CD4-positive, alpha-beta T cell (primary cell): Measurements from ENCODE around the gene ABCG2. TPM values are rescaled to one million over a fixed set of nuclear protein-coding genes. Genes with fewer than 3 reads are reported as not detected.

Source experiments
- ATAC-seq: fragments of 200-7000 bp; cut with Tn5 transposase; one replicate; pipeline ENCODE4 v1.10.0; 2022; ENCODE audit warnings: mild to moderate bottlenecking; ENCODE audit not compliant: poor library complexity
- CTCF ChIA-PET: fragments of 350-600 bp; sonication (Branson Sonifier 250); formaldehyde crosslinking; loops from one replicate; lab custom pipeline; 2021; ENCODE audit warnings: antibody characterized with exemption, inconsistent platforms; lab: Charles Lee
- POLR2A ChIA-PET: fragments of 350-600 bp; sonication (Branson Sonifier 250); formaldehyde crosslinking; loops from one replicate; lab custom pipeline; 2021; ENCODE audit warnings: antibody characterized with exemption, inconsistent platforms; lab: Charles Lee
- DNase-seq, 14 experiments: peaks; one replicate each; pipeline ENCODE4 v3.0.0-alpha.2; 2013 to 2020; ENCODE audit warnings: mixed read lengths in 2 of 14
- H3K27ac ChIP-seq, 2 donors: one replicate each; pipeline versions ENCODE4 v1.5.1 to v1.7.0; 2013; ENCODE audit warnings: low read length in 2 of 2, low read depth in 1 of 2, mild to moderate bottlenecking in 1 of 2
- H3K27me3 ChIP-seq, 2 experiments: 1 replicate in 1 of 2; 2 replicates in 1 of 2; pipeline versions ENCODE4 v1.6.1 to v1.7.0; 2013; ENCODE audit warnings: low read length in 2 of 2, control low read depth in 1 of 2, mild to moderate bottlenecking in 1 of 2, moderate library complexity in 1 of 2; ENCODE audit not compliant: insufficient read depth in 2 of 2, control insufficient read depth in 1 of 2
- H3K36me3 ChIP-seq: one replicate; pipeline ENCODE4 v1.6.1; 2013; ENCODE audit warnings: low read length, control low read depth; ENCODE audit not compliant: insufficient read depth
- H3K4me1 ChIP-seq: one replicate; pipeline ENCODE4 v1.6.1; 2013; ENCODE audit warnings: low read length, control low read depth; ENCODE audit not compliant: insufficient read depth
- H3K4me3 ChIP-seq: one replicate; pipeline ENCODE4 v1.5.1; 2013; ENCODE audit warnings: mild to moderate bottlenecking, low read length, moderate library complexity
- H3K9me3 ChIP-seq, 2 experiments: 1 replicate in 1 of 2; 2 replicates in 1 of 2; pipeline versions ENCODE4 v1.6.1 to v1.7.0; 2013; ENCODE audit warnings: low read length in 2 of 2, mild to moderate bottlenecking in 2 of 2, control low read depth in 1 of 2, moderate library complexity in 1 of 2; ENCODE audit not compliant: control insufficient read depth in 1 of 2, insufficient read depth in 1 of 2
- H3K27ac Mint-ChIP-seq: one replicate; pipeline ENCODE4 v1.8.0; 2020; ENCODE audit warnings: mixed read lengths
- H3K27me3 Mint-ChIP-seq: one replicate; pipeline ENCODE4 v1.8.0; 2021; ENCODE audit warnings: mixed read lengths
- H3K36me3 Mint-ChIP-seq: one replicate; pipeline ENCODE4 v1.8.0; 2021; ENCODE audit warnings: low read depth, mixed read lengths
- H3K4me1 Mint-ChIP-seq: one replicate; pipeline ENCODE4 v1.8.0; 2021; ENCODE audit warnings: low read depth, mixed read lengths
- H3K4me3 Mint-ChIP-seq: one replicate; pipeline ENCODE4 v1.8.0; 2020; ENCODE audit warnings: mild to moderate bottlenecking, mixed read lengths
- H3K9me3 Mint-ChIP-seq: one replicate; pipeline ENCODE4 v1.8.0; 2020; ENCODE audit warnings: mixed read lengths
- CTCF ChIP-seq: fragments of 200-600 bp; IDR thresholded peaks from one replicate; pipeline ENCODE4 v1.8.0; 2022; ENCODE audit warnings: antibody characterized with exemption, mild to moderate bottlenecking
- intact Hi-C, 2 experiments: fragments of 100-400 bp; cut with DNase I in 1 of 2; cut with micrococcal nuclease in 1 of 2; formaldehyde crosslinking; loops; one replicate each; pipeline versions ENCODE4 v1.15.1 to v1.9.0; 2023 to 2025; cut with DNase I, micrococcal nuclease
- total RNA-seq, 174 experiments: library from RNA in 2 of 174; stranded (reverse) in 2 of 174; gene quantifications; one replicate each; pipeline ENCODE4 v1.2.3 and lab custom pipeline; 2021 to 2026

ABCG2 gene
- total RNA-seq, 2 experiments from 2014 or later, result not detected

- no peaks in the 10 kb centered on the region for H3K4me1 ChIP-seq
- Mint-ChIP-seq H3K4me1 (no peaks in the 10 kb centered on the region), H3K9me3 (no peaks in the 10 kb centered on the region), H3K27ac (no peak overlapping the region), H3K27me3 (no peaks in the 10 kb centered on the region), H3K4me3 (no peak overlapping the region), H3K36me3 (no peaks in the 10 kb centered on the region)
- TF ChIP-seq CTCF, result no peak
- H3K4me3 ChIP-seq, result no peak overlapping the region
- no peaks in the 10 kb centered on the region for H3K9me3 ChIP-seq
- CTCF ChIA-PET, result no interaction called here
- POLR2A ChIA-PET, result no interaction called here
- ATAC-seq (no peak), DNase-seq (no peak)
- no peaks in the 10 kb centered on the region for H3K27me3 ChIP-seq
- H3K36me3 ChIP-seq, result no peaks in the 10 kb centered on the region
- H3K27ac ChIP-seq, result no peak overlapping the region
- intact Hi-C loops, result no loop called here
Observed at GRCh38 chr4:88093874-88094273, 64.6 kb downstream of the ABCG2 start.

- Mint-ChIP-seq H3K4me1 (no peaks in the 10 kb centered on the region), H3K36me3 (no peaks in the 10 kb centered on the region), H3K27me3 (no peaks in the 10 kb centered on the region), H3K9me3 (no peaks in the 10 kb centered on the region), H3K4me3 (no peak overlapping the region), H3K27ac (no peak overlapping the region)
- ChIA-PET POLR2A (no interaction called here), CTCF (no interaction called here)
- no peak for ATAC-seq
- H3K9me3 ChIP-seq, result no peaks in the 10 kb centered on the region
- H3K27me3 ChIP-seq, result no peaks in the 10 kb centered on the region
- H3K4me3 ChIP-seq, result no peak overlapping the region
- DNase-seq, result no peak
- intact Hi-C loops, result no loop called here
- no peak for TF ChIP-seq CTCF
- H3K27ac ChIP-seq, result no peak overlapping the region
- no peaks in the 10 kb centered on the region for H3K36me3 ChIP-seq
- no peaks in the 10 kb centered on the region for H3K4me1 ChIP-seq
Observed at GRCh38 chr4:88091378-88091777, 67.1 kb downstream of the ABCG2 start.

GRCh38 chr4:88090898-88091297 is 67.5 kb downstream of the ABCG2 start:
- POLR2A ChIA-PET, result no interaction called here
- no peaks in the 10 kb centered on the region for H3K4me1 Mint-ChIP-seq
- intact Hi-C loops, result no loop called here
- ATAC-seq (no peak), DNase-seq (no peak)
- H3K9me3 ChIP-seq, result no peaks in the 10 kb centered on the region
- CTCF ChIA-PET, result no interaction called here
- no peaks in the 10 kb centered on the region for H3K27me3 ChIP-seq
- H3K27ac ChIP-seq, result no peak overlapping the region
- H3K4me1 ChIP-seq, result no peaks in the 10 kb centered on the region
- no peaks in the 10 kb centered on the region for H3K27me3 Mint-ChIP-seq
- H3K36me3 ChIP-seq, result no peaks in the 10 kb centered on the region
- no peak overlapping the region for H3K27ac Mint-ChIP-seq
- TF ChIP-seq CTCF, result no peak
- no peak overlapping the region for H3K4me3 Mint-ChIP-seq
- H3K4me3 ChIP-seq, result no peak overlapping the region
- H3K9me3 Mint-ChIP-seq, result no peaks in the 10 kb centered on the region
- no peaks in the 10 kb centered on the region for H3K36me3 Mint-ChIP-seq
